GM12891 (cell line): ENCODE measurements around the gene JAZF1.

Experiments
- PAX5 ChIP-seq: IDR thresholded peaks from 2 replicates; pipeline ENCODE4 v1.6.1; 2011; ENCODE audit warnings: low read length, moderate library complexity, mild to moderate bottlenecking; ENCODE audit not compliant: insufficient read depth, severe bottlenecking
- POLR2A ChIP-seq: IDR thresholded peaks from 2 replicates; pipeline ENCODE4 v1.6.1; 2011; ENCODE audit warnings: low read depth, low read length, control low read depth
- POLR2AphosphoS5 ChIP-seq: IDR thresholded peaks from 2 replicates; pipeline ENCODE4 v1.6.1; 2011; ENCODE audit warnings: low read depth, low read length, control low read depth
- POU2F2 ChIP-seq: IDR thresholded peaks from 2 replicates; pipeline ENCODE4 v1.6.1; 2011; ENCODE audit warnings: low read depth, mild to moderate bottlenecking, control low read depth, low read length, moderate library complexity
- SPI1 ChIP-seq: IDR thresholded peaks from 2 replicates; pipeline ENCODE4 v1.6.1; 2011; ENCODE audit warnings: low read depth, low read length, control low read depth
- TAF1 ChIP-seq: IDR thresholded peaks from 2 replicates; pipeline ENCODE4 v1.6.1; 2011; ENCODE audit warnings: low read depth, low read length, control low read depth

GRCh38 chr7:28182071-28182471, 1.5 kb upstream of the JAZF1 start:
- TF ChIP-seq POLR2AphosphoS5: no peak
- no peak for TF ChIP-seq TAF1
- TF ChIP-seq POLR2A: no peak
- no peak for TF ChIP-seq PAX5
- TF ChIP-seq POU2F2: no peak
- TF ChIP-seq SPI1: no peak
